AG04449 (cell line): ENCODE data around the gene PILRA.

Experiments
- CTCF ChIA-PET: fragments of 350-600 bp; formaldehyde crosslinking; extraction: SDS; loops from one replicate; lab custom pipeline; 2021; ENCODE audit warnings: antibody characterized with exemption; lab: Yijun Ruan, JAX
- POLR2A ChIA-PET: fragments of 400-600, 350-600 bp; formaldehyde crosslinking; extraction: SDS; loops from one replicate; lab custom pipeline; 2020; ENCODE audit warnings: antibody characterized with exemption, inconsistent platforms; lab: Yijun Ruan, JAX
- DNase-seq: peaks from one replicate; pipeline ENCODE4 v3.0.0-alpha.2; 2010; ENCODE audit warnings: low read depth, low spot score
- H3K4me3 ChIP-seq: 2 replicates; pipeline ENCODE4 v1.5.1; 2011; ENCODE audit warnings: low read depth, mild to moderate bottlenecking, control low read depth, low read length
- TF ChIP-seq, protein P1 (sequence below): IDR thresholded peaks from one replicate; pipeline ENCODE4 v1.5.1; 2011; ENCODE audit warnings: mild to moderate bottlenecking, moderate library complexity, low read length, control low read depth, inconsistent platforms; ENCODE audit not compliant: insufficient read depth; ENCODE audit errors: missing control alignments

Gene PILRA

DNA sequence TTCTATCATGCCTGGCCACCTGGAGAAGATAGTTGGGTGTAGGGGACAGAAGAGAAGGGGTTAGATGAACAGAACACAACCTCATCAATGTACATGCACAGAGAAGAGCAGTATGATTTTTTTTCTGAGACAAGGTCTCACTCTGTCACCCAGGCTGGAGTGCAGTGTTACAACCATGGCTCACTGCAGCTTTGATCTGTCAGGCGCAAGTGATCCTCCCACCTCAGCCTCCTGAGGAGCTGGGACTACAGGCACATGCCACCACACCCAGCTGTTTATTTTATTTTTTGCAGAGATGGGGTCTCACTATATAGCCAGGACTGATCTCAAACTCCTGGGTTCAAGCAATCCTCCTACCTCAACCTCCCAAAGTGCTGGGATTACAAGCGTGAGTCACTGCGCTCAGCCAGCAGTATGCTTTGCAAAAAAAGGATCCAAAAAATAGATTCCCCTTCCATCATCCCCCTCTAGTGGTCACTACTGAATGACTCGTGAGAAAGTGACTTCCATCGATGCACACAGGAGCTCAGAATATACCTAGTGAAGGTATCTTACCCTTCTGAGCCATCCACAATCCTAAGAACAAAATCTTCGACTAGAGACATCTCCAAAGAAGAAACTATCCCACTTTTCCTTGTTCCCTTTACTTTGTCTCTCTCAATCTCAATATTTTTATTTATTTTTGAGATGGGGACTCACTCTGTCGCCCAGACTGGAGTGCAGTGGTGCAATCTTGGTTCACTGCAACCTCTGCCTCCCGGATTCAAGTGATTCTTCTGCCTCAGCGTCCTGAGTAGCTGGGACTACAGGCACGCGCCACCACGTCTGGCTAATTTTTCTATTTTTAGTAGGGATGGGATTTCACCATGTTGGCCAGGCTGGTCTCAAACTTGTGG, 34.2 kb downstream of the PILRA start:
- TF ChIP-seq, protein P1, sequence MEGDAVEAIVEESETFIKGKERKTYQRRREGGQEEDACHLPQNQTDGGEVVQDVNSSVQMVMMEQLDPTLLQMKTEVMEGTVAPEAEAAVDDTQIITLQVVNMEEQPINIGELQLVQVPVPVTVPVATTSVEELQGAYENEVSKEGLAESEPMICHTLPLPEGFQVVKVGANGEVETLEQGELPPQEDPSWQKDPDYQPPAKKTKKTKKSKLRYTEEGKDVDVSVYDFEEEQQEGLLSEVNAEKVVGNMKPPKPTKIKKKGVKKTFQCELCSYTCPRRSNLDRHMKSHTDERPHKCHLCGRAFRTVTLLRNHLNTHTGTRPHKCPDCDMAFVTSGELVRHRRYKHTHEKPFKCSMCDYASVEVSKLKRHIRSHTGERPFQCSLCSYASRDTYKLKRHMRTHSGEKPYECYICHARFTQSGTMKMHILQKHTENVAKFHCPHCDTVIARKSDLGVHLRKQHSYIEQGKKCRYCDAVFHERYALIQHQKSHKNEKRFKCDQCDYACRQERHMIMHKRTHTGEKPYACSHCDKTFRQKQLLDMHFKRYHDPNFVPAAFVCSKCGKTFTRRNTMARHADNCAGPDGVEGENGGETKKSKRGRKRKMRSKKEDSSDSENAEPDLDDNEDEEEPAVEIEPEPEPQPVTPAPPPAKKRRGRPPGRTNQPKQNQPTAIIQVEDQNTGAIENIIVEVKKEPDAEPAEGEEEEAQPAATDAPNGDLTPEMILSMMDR, result peak; percentile 59

GRCh38 chr7:100411101-100411500, 37.8 kb downstream of the PILRA start:
- H3K4me3 ChIP-seq, result no peak overlapping the region
- TF ChIP-seq, protein P1, result no peak
- CTCF ChIA-PET, result interaction anchor here (1.2 to 1.4 kb wide), 3 partner anchors 9 to 18 kb away, joined by 3 to 4 read pairs (median 3); no protein-coding TSS in a partner anchor
- POLR2A ChIA-PET, result no interaction called here
- no peak for DNase-seq

More for the DNA sequence above, 34.2 kb downstream of the PILRA start:
- CTCF ChIA-PET, result interaction anchor here (0.7 to 3.8 kb wide), 24 partner anchors 8 to 290 kb away, joined by 3 to 30 read pairs (median 6); partner anchors contain the start of genes MEPCE and ZCWPW1
- no peak overlapping the region for H3K4me3 ChIP-seq
- POLR2A ChIA-PET, result no interaction called here
- DNase-seq, result no peak

- ChIA-PET POLR2A (no interaction called here), CTCF (interaction anchor here (1.0 to 1.9 kb wide), 2 partner anchors 10 to 14 kb away, joined by 3 to 10 read pairs; no protein-coding TSS in a partner anchor)
- no peak for DNase-seq
- no peak overlapping the region for H3K4me3 ChIP-seq
- TF ChIP-seq, protein P1, result no peak
Observed at GRCh38 chr7:100413346-100413745, 40.1 kb downstream of the PILRA start.

DNA sequence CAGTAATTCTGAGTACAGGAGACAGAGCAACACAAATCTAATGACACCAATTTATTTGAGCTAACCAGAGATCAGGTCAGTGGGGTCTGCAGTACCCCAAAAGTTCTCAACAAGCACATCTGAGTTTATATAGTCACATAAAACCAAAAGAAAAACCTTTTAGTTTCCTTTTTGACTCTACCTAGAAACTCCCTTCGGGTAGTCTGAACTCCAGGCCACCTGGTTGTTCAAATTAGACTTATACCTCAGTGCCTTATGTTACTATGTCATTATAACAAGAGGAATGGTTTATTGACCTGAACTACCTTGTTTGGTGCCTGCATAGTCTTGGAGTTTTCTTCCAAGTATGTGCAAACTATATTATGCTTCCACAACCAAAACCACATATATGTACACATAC, 40.6 kb downstream of the PILRA start:
- POLR2A ChIA-PET, result no interaction called here
- H3K4me3 ChIP-seq, result no peak overlapping the region
- TF ChIP-seq, protein P1, result no peak
- DNase-seq, result no peak
- CTCF ChIA-PET, result no interaction called here

GRCh38 chr7:100415448-100415847, 42.2 kb downstream of the PILRA start:
- DNase-seq, result no peak
- no peak overlapping the region for H3K4me3 ChIP-seq
- TF ChIP-seq, protein P1, result no peak
- ChIA-PET POLR2A (interaction anchor here (0.8 to 3.3 kb wide), 2 partner anchors 13 kb away, joined by 4 to 15 read pairs; partner anchors contain the start of gene ZCWPW1), CTCF (interaction anchor here (0.7 to 2.3 kb wide), 3 partner anchors 8 to 877 kb away, joined by 3 to 23 read pairs (median 8); no protein-coding TSS in a partner anchor)
